Activated CD4-positive, alpha-beta T cell treated with anti-CD3 and anti-CD28 coated beads, Interleukin-2, amount 50 U/mL, for 4 hours (primary cell): ENCODE results near the gene PAPPA2.
"Not testable (repeated sequence)": the region's sequence is repeated elsewhere in the genome, so short reads cannot be mapped to it uniquely, and the experiment has no call there.

Source experiments
- DNase-seq, 2 experiments: peaks; one replicate each; pipeline ENCODE4 v3.0.0-alpha.2; 2020

Gene PAPPA2

DNA sequence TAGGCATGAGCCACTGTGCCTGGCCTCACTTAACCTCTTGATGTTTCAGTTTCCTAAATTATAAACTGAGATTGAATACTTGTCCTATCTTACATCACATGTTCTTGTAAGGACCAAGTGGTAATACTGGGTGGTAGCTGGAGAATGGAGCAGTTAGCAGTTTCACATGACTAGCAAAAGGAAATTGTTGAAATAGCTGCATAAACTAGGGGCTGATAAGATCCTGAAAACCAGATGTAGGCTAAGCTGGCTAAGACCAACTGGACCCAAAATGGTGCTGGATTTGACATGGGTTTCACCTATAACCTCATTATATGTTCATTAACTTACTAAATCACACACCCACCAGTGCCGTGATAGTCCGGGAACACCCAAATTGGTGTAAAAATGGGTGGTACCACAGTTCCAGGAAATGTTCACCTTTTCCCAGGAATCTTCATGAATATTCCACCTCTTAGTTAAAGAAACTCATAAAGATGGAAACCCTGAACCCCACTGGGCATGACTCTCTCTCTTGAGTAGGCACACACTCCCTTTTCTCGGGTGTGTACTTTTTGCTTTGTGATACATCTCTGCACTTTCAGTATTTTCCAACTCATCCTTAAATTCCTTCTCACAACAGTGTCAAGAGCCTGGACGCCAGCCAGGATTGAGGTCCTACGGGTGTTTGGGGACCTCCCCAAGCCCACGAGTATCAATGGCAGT lies at the start of gene PAPPA2:
Gene PAPPA2 (plus strand): TSS at position 502 of the 705 bp plus-strand sequence. CDS start 93,148 bp downstream, outside the sequence.
- no peak for DNase-seq

- no peak for DNase-seq
Observed at GRCh38 chr1:176416777-176417176, 46.2 kb upstream of the PAPPA2 start.

GRCh38 chr1:176419608-176420007 lies 43.4 kb upstream of the PAPPA2 start:
- DNase-seq = not testable (repeated sequence)

- no peak for DNase-seq
Observed at GRCh38 chr1:176434234-176434633, 28.7 kb upstream of the PAPPA2 start.

- no peak for DNase-seq
Observed at GRCh38 chr1:176436251-176436650, 26.7 kb upstream of the PAPPA2 start.

- no peak for DNase-seq
Observed at GRCh38 chr1:176440176-176440575, 22.8 kb upstream of the PAPPA2 start.

DNA sequence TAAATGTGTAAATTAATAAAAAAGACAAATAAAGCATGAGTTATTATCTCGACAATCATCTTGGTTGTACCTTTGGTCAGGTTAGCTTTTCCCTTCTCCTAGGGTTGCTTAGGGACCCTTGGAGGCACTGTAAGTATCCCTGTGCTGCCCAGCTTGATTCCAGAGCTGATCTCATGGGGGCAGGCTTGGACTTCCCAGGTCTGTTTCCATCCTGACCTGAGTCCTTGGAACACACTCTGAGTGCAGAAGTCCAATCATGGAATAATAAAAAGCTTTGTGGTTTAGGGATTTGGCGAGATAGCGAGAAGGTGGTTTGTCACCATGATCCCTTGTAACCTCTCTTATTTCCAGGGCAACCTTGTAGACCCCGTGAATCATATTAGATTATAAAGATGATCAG lies 18.7 kb upstream of the PAPPA2 start:
- no peak for DNase-seq

- no peak for DNase-seq
Observed at GRCh38 chr1:176445402-176445801, 17.6 kb upstream of the PAPPA2 start.

DNA sequence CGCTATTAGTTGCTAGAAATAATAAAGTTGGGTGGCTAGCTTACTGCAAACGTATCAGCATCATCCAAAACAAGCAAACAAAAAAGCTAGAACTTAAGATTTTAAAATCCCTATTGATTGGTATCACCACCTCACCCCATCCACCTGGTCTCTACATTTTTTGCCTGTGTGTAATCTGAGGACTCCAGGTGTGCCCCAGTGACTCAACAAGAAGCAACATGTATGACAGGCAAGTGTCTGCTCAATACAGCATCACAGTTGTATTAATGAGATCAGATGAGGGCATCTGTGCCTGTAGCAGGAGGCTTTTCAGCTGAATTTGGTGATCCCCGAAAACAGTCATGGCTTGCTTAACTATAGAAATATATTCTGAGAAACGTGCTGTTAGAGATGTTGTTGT lies 14.6 kb upstream of the PAPPA2 start:
- DNase-seq = no peak

- DNase-seq = no peak
Observed at GRCh38 chr1:176450526-176450925, 12.4 kb upstream of the PAPPA2 start.

DNA sequence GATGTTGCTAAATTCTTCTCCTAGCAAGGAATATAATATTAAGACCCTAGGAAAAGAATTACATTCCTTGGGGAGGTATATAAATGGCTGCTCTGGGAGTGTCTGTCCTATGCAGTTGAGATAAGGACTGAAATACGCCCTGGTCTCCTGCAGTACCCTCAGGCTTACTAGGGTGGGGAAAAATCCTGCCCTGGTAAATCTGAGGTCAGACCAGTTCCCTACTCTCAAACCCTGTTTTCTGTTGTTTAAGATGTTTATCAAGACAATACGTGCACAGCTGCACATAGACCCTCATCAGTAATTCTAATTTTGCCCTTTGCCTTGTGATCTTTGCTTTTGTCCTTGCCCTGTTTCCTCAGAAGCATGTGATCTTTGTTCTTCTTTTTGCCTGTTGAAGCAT lies 11.2 kb upstream of the PAPPA2 start:
- DNase-seq = not testable (repeated sequence)

GRCh38 chr1:176456795-176457194 lies 6.2 kb upstream of the PAPPA2 start:
- no peak for DNase-seq

- no peak for DNase-seq
Observed at GRCh38 chr1:176460544-176461336, 2.2 kb upstream of the PAPPA2 start.

GRCh38 chr1:176461576-176461975 lies 1.4 kb upstream of the PAPPA2 start:
- no peak for DNase-seq

DNA sequence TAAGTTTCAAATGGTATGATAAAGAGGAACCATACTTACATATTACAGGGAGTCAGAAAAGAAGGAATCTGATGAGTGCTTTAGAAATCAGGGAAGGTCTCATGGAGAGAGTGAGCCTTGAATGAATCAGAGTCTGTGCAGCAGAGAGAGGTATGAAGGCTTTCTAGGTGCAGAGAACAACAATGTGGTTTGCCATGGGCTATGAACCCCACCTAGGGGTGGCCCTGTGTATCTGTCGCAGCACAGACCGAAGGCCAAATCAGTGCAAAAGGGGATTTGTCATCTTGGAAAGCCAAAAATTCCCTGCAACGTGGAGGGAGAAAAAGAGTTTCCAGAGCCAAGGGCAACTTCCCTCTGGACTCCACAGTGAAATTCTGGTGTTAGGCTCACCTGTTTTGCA lies 3.5 kb downstream of the PAPPA2 start:
- DNase-seq = no peak

DNA sequence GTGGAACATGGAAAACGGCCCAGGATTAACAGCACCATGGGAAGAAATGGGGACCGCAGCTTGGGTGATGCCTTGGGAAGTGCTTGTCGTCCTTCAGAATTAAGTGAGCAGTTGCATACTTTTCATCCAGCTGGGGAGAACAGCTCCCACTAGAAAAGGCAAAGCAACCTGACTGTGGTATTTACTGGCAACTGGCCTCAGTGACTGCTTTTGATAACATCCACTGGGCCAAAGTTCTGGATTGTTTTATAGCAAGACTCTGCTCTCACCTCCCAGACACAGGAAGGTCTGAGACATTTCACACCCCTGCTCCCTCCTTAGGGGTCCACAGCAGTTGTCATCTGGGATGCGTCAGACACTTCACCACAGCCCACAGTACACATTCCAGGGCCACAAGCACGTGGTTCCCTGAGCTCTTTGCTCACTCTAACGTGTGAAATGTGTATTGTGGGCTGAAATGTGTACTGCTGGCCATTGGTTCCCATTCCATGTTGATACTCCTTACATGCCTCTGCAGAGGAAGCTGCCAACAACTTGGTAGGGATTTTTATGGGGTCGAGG lies 6.6 kb downstream of the PAPPA2 start:
- no peak for DNase-seq

DNA sequence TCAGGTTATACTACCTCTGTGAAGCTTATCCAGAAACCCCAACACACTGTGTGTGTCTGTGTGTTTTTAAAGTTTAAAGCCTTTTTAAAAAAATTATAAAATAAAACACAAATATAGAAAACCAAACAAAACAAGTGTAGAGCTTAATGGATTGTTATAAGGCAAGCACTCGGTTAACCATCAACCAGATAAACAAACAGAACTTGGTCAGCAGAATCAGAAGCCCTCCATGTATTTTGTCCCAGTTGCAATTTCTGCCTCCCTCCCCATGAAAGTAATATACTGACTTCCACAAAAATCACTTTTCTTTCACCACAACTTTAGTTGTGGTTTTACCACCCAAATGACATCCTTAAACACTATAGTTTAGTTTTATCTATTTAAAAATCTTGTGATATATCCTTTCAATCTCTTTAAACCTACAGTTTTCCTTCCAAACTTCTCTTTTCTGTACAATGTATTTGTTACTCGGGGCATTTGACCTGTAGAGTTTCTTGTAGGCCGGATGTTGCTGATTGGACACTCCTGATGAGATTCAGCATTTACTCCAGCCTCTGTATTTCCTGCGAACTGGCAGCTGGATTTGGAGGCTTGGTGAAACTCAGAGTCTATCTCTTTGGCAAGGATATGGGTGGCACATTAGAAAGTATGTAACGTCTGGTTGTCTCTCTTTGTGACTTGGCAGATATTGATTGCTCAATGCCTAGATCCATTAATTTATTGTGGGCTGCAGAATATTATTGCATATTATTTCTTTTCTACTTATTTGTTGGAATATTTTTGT lies 8.6 kb downstream of the PAPPA2 start:
- no peak for DNase-seq

- DNase-seq = no peak
Observed at GRCh38 chr1:176479971-176480370, 17.0 kb downstream of the PAPPA2 start.

GRCh38 chr1:176480750-176481149 lies 17.8 kb downstream of the PAPPA2 start:
- no peak for DNase-seq

DNA sequence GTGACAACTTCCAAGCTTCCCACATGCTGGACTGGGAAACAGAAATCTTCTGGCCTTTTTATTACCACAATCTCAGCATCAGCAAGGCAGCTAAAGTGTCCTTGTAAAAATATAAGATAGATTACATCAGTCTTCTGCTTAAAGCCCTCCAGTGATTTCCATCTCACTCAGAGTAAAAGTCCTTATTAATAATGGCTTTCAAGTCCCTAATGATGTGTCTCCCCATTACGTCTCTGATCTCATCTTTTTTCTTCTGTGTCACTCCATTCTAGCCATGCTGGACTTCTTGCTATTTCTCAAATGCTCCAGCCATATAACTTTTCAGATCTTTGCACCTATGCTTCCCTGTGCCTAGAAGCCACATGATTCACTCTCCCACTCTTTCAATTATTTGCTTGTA lies 22.1 kb downstream of the PAPPA2 start:
- no peak for DNase-seq

GRCh38 chr1:176494436-176494835 lies 31.5 kb downstream of the PAPPA2 start:
- no peak for DNase-seq

GRCh38 chr1:176499671-176500070 lies 36.7 kb downstream of the PAPPA2 start:
- no peak for DNase-seq

DNA sequence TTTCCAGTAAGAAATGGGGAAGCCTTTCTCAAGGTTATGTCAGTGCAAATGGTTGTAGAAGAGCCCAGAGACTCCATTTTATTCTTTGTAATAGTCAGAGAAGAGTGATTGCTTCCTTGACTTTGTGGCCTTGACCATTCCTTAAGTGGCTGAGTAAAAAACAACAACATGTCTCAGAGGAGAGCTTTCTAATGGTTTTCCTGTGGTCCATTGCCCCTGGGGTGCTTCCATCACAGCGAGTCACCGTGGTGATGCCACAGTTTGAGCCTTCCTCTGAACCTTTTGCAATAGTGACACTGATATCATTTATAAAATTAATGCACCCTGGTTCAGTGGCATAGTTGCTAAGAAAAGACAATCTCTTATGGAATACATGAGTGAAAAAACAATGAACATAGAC lies 38.6 kb downstream of the PAPPA2 start:
- no peak for DNase-seq
